IMR-90 (cell line): ENCODE data around the gene IFNLR1.

Source experiments
- CEBPB ChIP-seq: IDR thresholded peaks from 2 replicates; pipeline ENCODE4 v1.6.1; 2012; ENCODE audit warnings: low read depth, low read length, improper control_type of control experiment
- CHD1 ChIP-seq: IDR thresholded peaks from 2 replicates; pipeline ENCODE4 v1.6.1; 2012; ENCODE audit warnings: low read depth, low read length, improper control_type of control experiment
- CTCF ChIP-seq: conservative IDR thresholded peaks from 2 replicates; pipeline ENCODE4 v1.5.1; 2012; ENCODE audit warnings: mild to moderate bottlenecking, low read depth, low read length, improper control_type of control experiment
- ELK1 ChIP-seq: fragments of 150-350 bp; IDR thresholded peaks from 2 replicates; pipeline ENCODE4 v1.6.1; 2016; ENCODE audit warnings: low read depth, mild to moderate bottlenecking, low read length, moderate library complexity, borderline replicate concordance
- FOS ChIP-seq: fragments of 150-350 bp; IDR thresholded peaks from 2 replicates; pipeline ENCODE4 v1.6.1; 2016; ENCODE audit warnings: low read depth, low read length
- MXI1 ChIP-seq: IDR thresholded peaks from 2 replicates; pipeline ENCODE4 v1.6.1; 2012; ENCODE audit warnings: low read depth, mild to moderate bottlenecking, low read length, moderate library complexity, borderline replicate concordance
- POLR2A ChIP-seq: IDR thresholded peaks from 2 replicates; pipeline ENCODE4 v1.6.1; 2012; ENCODE audit warnings: mild to moderate bottlenecking, low read depth, low read length
- RAD21 ChIP-seq: IDR thresholded peaks from 2 replicates; pipeline ENCODE4 v1.6.1; 2012; ENCODE audit warnings: low read length, improper control_type of control experiment
- RCOR1 ChIP-seq: IDR thresholded peaks from 2 replicates; pipeline ENCODE4 v1.6.1; 2012; ENCODE audit warnings: mild to moderate bottlenecking, low read length, improper control_type of control experiment; ENCODE audit not compliant: insufficient replicate concordance
- RFX5 ChIP-seq: IDR thresholded peaks from 2 replicates; pipeline ENCODE4 v1.8.0; 2012; ENCODE audit warnings: low read depth, mild to moderate bottlenecking, low read length, moderate library complexity
- SMC3 ChIP-seq: fragments of 150-350 bp; IDR thresholded peaks from 2 replicates; pipeline ENCODE4 v1.6.1; 2016; ENCODE audit warnings: low read depth, mild to moderate bottlenecking, antibody characterized with exemption, low read length, moderate library complexity
- USF2 ChIP-seq: fragments of 150-350 bp; IDR thresholded peaks from 2 replicates; pipeline ENCODE4 v1.6.1; 2017; ENCODE audit warnings: mild to moderate bottlenecking, antibody characterized with exemption, low read length, low read depth

- TF ChIP-seq FOS: no peak
- TF ChIP-seq CTCF: peak; percentile 68
- TF ChIP-seq POLR2A: no peak
- TF ChIP-seq RFX5: no peak
- TF ChIP-seq CHD1: no peak
- no peak for TF ChIP-seq ELK1
- TF ChIP-seq MXI1: no peak
- no peak for TF ChIP-seq USF2
- no peak for TF ChIP-seq CEBPB
- peak; percentile 44 for TF ChIP-seq SMC3
- peak; percentile 48 for TF ChIP-seq RAD21
- no peak for TF ChIP-seq RCOR1
Measured at GRCh38 chr1:24150234-24151174, 36.6 kb downstream of the IFNLR1 start.
